Activated T-helper 1 cell treated with anti-CD3 and anti-CD28 coated beads, Interleukin-2, amount 50 U/mL, for 16 hours (primary cell): ENCODE data around the gene IZUMO4.

Experiments
- DNase-seq, 2 donors: peaks; one replicate each; pipeline ENCODE4 v3.0.0-alpha.2; 2020; ENCODE audit warnings: low read depth in 1 of 2, low spot score in 1 of 2

IZUMO4 gene

GRCh38 chr19:2142173-2142829, 45.6 kb downstream of the IZUMO4 start:
- DNase-seq, result no peak

- no peak for DNase-seq
Measured at GRCh38 chr19:2144190-2144589, 47.5 kb downstream of the IZUMO4 start.

GRCh38 chr19:2145831-2146241, 49.1 kb downstream of the IZUMO4 start:
- DNase-seq, result no peak

GRCh38 chr19:2148482-2149135, 51.9 kb downstream of the IZUMO4 start:
- no peak for DNase-seq
